Measurements from ENCODE around the gene DHX9.

GRCh38 chr1:182925661-182926060 lies 86.5 kb downstream of the DHX9 start:
- no peak for TF ChIP-seq CTCF (IDR thresholded peaks at IDR 0.05 in 4 of 5, conservative IDR thresholded peaks at IDR 0.05 in 1 of 5)
- no peak for TF ChIP-seq POLR2A (IDR thresholded peaks at IDR 0.05)

Data from gastrocnemius medialis (tissue), 4 donors.